ENCODE data around the gene PMS1.
"Not testable (repeated sequence)": the region's sequence is repeated elsewhere in the genome, so short reads cannot be mapped to it uniquely, and the experiment has no call there.

The PMS1 gene
- long read RNA-seq, donor 1, partial matches to known transcripts, result 0 of 6 reads
- long read RNA-seq, donor 1, other reads (novel, unspliced or antisense), result 0 of 6 reads
- long read RNA-seq, donor 2, partial matches to known transcripts, result 13 of 18 reads
- long read RNA-seq, donor 2, other reads (novel, unspliced or antisense), result 0 of 18 reads
- long read RNA-seq, donor 3, partial matches to known transcripts, result 0 of 2 reads
- long read RNA-seq, donor 3, other reads (novel, unspliced or antisense), result 0 of 2 reads
- long read RNA-seq, donor 4, partial matches to known transcripts, result 0 of 2 reads
- long read RNA-seq, donor 4, other reads (novel, unspliced or antisense), result 0 of 2 reads
- long read RNA-seq, donor 5, partial matches to known transcripts, result 0 of 4 reads
- long read RNA-seq, donor 5, other reads (novel, unspliced or antisense), result 0 of 4 reads
- long read RNA-seq, donor 6, partial matches to known transcripts, result 0 of 7 reads
- long read RNA-seq, donor 6, other reads (novel, unspliced or antisense), result 0 of 7 reads
- long read RNA-seq, donor 7, partial matches to known transcripts, result 0 of 3 reads
- long read RNA-seq, donor 7, other reads (novel, unspliced or antisense), result 0 of 3 reads
- long read RNA-seq, donor 8, partial matches to known transcripts, result 0 of 3 reads
- long read RNA-seq, donor 8, other reads (novel, unspliced or antisense), result 0 of 3 reads

DNA sequence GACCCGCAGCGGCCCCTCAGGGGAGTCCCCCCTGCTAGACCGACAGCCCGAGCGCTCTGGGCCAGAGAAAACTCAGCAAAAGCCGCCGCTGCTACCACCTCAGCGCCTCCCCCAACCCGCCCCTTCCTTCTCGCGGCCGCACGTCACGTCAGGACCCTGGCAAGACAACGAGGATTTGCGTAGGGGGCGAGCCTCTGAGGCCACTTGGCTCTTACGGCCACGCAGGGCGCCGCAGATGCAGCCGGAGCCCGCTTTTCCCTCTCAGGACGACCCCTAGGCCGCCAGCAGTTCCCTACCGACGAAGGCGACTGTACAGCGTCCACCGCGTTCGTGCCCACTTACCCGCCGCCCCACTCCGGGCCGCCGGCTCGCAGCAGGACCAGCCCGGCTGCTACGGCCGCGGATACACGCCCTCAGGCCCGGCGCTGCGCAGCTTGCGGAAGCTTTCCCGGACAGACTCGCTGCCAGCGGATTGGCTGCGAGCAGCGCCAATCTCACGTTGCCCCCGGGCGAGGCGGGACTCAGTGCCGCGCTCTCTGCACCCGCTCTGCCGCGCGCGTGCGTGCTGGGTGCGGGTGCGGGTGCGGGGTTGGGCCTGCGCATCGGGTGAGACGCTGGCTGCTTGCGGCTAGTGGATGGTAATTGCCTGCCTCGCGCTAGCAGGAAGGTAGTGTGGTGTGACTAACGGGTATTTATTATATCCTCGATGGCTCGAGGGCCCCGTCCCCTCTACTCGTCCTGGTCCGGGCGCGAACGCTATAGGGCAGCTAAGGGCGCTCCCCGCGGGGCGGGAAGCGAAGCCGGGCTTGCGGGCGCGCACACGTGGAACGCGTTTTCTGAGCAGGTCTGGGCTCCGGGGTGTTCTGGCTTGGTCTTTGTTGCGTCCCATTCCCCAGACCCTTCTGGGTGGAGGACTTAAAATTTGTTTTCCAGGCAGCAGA lies at the start of gene PMS1, which contains the start of gene ORMDL1:
PMS1 (plus strand) TSS at position 524 of the 941 bp plus-strand sequence. CDS start 7,360 bp downstream, outside the sequence.
ORMDL1 (minus strand) TSS at position 413 of the 941 bp plus-strand sequence. CDS start 1,744 bp downstream, outside the sequence.
- DNase-seq, result peak; percentile 100

DNA sequence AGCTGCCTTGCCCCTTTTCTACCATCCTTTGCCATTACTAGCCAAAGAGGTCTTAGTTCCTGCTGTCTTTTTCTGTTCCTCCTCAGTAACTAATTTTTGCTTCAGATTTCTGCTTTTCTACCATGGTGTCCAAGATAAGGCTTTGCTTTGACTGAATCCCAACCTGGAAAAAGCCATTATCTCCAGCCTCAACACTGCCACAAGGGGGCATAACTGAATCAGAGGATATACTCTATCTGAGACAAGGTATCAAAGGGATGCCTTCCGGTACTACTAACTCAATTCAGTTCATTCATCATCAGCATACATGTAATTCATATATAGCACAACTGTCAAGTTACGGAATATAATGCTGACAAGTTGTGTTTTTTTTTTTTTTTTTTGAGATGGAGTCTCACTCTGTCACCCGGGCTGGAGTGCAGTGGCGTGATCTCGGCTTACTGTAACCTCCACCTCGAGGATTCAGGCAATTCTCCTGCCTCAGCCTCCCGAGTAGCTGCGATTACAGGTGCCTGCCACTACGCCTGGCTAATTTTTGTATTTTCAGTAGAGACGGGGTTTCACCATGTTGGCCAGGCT lies 33.1 kb upstream of the PMS1 start:
- DNase-seq, result no peak

DNA sequence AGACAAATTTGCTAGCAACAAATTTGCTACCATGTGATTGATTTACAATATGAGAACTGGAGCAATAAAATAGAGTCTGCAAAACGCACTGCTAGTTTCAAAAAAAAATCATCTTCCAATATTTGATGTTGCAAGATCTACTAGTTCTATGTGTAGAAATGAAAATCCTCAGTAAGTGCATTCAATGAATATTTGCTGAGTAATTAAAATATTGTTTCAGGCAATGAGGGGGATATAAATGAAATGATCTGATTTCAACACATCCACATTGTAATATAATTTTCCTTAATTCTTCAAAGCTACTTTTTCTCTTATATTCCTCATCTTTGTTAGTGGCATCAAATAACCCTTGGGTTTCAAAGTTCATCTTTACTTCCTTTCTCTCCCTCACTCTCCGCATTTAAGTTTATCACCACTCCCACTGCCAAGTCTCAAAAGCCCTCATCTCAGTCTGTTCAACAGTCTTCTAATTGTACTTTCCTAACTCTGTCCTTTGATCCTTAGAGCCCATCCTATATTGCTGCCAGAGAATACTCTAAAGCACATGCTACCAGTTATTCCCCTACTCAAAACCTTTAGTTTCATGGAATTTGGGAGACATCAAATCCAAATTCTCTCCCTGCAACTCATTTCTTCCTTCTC lies 27.8 kb upstream of the PMS1 start:
- no peak for DNase-seq

DNA sequence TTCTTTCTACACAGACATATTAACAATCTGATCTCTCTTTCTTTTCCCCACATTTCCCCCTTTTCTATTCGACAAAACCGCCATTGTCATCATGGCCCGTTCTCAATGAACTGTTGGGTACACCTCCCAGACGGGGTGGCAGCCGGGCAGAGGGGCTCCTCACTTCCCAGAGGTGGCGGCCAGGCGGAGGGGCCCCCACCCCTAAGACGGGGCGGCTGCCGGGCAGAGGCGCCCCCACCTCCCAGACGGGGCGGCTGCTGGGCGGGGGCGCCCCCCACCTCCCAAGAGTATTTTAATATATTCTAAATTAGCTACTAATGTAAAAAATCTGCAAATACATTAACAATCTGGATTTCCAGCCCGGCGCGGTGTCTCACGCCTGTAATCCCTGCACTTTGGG lies 24.1 kb upstream of the PMS1 start:
- DNase-seq, result not testable (repeated sequence)

DNA sequence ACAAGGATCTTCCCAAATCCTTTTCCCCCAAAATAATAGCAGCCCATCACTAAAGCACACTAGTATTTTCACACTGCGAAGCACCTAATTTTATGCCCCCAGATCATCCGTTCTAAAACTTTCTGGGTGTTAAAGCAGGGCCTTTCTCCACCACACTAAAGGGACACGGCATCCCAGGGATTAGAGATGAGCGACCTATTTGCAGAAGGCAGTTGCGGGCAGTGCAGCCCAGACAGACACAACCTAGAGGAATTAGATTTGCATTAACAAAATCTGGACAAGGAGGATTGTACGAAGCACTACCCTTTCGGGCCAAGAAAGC lies 22.1 kb upstream of the PMS1 start:
- no peak for DNase-seq

DNA sequence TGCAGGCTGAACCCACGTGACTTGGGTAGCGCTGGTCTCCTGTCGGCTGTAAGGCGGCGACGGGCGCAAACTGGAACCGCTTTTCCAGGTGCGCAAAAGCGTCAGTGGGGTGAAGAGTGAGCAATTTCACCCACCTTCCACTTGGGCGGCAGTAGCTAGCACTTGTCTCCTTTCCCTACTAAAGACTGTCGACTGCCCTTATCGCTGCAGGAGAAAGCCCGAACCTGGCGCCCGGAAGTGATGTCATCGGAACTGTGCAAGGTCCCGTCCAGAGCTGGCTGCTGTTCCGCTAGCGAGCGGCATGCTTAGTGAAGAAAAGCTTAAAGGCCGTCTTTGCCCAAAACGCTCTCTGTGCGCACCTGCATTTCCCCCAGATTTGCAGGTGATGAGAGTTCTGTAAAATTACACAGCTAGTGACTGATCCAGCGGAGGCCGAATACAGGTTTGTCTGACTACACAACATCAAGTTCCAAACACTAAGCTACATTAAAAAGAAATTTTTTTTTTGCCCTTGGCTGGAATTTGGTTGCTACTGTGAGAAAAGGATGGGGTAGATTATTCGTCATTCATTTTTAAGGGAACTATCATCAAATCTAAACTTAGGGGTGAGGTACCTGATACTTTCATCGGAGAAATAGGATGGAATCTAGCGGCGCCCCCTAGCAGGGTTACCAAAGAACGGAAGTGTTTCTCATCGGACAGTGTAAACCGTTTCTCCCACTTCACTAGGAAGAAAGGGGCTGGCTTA lies 21.5 kb upstream of the PMS1 start, which contains the start of gene OSGEPL1:
OSGEPL1 (minus strand) TSS at position 242 of the 748 bp plus-strand sequence. CDS start 1,152 bp downstream, outside the sequence.
- peak; percentile 96 for DNase-seq

DNA sequence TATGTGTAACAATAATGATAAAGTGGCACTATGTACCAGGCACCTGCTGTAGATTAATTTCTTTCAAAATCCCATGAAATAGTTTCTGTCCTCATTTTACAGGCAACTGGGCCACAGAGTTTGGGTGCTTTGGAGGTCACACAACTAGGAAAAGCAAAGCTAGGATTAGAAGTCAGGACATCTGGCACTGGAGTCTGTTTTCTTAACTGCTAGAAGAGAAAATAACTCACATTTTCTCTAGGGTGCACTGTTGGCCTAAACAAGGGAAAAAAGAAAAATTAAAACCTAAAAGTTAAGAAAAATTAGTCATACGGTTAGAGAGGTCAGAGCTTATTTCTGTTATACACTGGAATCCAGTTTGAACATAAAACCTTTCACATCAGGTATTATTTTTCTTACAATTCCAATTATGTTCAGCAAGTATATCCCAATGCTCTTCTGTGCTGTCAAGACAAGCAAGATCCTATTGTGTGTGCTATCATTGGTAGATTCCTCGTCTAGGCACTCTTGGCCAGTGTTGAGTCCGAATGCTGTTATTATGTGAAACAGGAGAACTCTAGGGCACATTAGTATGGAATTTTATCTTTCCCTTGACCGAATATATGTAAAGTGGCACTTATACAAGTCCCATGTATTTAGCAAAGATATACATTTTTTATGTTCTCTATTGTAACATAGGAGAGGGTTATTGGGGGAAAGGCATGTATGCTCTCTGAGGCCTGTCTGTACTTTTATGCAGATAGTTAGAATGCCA lies 20.2 kb upstream of the PMS1 start:
- no peak for DNase-seq

DNA sequence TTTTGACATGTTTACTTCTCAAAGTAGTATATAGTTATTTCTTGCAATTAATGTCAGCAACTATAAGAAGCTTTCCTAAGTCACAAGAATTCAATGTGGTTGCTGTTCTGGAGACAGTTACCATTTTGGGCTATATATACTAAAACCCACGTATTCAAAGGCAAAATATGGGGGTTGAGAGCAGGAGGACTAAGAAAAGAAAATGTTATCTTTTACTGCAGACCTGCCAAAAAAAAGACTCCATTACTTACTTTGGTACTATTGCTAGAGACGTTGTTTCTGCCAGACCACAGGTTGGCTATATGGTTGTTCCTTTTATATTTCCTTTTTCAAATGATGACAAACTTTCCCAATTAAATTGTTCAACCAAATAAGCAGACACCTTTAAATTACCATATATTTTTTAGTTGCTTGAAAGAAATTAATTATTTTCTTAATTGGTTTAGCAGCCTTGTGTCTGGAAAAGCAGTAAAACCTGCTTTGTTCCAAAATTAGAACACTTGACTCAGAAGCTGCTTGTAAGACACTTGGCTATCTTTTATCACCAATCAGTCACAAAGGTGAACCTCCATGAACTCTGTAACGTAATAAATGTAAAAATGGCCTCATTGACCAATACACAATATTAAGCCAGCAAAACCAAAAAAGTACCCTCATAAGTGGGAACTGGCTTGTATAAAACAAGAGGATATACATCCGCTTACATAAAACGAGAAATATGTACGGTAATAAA lies 13.5 kb upstream of the PMS1 start:
- DNase-seq, result no peak

DNA sequence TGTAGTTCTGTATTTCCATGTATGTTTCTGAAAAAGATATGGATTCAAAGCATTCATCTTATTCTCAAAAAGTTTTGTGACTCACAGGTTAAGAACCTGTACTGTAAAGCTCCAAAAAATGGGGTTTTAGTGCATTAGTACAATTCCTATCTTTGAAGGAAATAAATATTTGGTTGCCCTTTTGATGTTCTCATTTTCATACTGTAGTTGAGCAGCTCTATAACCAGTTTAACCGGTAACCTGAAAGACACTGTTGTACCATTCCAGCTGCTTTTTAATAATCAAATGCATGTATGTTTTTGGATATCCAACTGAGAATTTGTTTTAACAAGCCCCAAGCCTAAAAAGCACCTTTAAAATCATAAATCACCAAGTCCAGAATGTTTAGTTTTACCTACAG lies 12.0 kb upstream of the PMS1 start:
- DNase-seq, result no peak

DNA sequence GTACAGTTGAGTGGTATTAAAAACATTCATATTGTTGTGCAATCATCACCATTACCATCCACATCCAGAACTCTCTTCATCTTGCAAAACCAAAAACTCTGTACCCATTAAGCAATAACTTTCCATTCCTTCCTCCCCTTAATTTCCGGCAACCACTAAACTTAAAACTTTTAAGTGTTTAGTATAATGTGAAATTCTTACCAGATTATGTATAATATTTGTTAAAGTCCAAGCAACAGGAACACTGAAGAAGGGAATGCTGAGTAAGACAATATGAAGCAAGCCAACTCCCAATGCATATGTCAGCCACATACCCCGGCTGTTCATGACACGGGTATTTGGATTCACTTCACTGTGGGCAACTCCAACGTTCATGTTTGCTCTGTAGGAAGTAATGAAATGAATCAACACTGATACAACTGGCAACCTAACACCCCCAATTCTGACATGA lies 2.0 kb upstream of the PMS1 start:
- no peak for DNase-seq

DNA sequence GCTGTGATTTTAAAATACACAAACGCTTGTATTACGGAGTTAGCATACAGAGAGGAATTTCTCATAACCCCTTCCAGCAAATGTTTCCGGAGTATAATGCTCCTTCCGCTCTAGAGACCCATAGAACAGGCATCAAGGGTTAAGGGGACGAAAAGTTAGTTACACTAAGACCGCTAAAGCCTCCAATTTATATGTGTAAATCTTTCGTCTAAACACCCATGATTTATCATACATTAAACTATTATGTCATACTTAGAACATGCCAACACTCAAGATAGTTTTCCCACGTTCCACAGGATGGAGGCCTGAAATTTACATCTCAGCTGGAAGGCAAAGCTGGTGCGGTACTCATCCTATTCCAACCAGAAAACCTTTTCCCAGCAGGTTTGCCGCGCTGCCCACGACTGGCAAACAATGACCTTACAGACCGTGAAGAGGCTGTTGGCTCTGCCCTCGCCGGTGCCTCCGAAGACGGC lies 761 bp upstream of the PMS1 start:
- peak; percentile 83 for DNase-seq

DNA sequence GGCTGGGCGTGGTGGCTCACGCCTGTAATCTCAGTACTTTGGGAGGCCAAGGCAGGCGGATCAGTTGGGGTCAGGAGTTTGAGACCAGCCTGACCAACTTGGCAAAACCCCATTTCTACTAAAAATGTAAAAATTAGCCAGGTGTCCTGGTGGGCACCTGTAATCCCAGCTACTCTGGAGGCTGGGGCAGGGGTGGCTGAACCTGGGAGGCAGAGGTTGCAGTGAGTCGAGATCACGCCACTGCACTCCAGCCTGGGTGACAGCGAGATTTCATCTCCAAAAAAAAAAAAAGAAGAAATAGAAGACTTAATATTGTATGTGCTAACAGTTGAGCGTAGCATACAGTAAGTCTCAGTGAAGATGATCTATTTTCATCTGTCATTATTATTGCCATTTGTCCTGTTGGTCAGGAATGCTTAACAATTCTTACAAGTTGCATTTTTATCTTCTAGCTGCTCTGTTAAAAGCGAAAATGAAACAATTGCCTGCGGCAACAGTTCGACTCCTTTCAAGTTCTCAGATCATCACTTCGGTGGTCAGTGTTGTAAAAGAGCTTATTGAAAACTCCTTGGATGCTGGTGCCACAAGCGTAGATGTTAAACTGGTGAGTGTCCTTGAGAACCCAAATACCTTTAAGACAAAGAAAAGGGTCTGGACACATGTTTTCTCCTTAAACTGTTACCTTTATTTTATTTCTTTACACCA lies 7.2 kb downstream of the PMS1 start:
- no peak for DNase-seq

DNA sequence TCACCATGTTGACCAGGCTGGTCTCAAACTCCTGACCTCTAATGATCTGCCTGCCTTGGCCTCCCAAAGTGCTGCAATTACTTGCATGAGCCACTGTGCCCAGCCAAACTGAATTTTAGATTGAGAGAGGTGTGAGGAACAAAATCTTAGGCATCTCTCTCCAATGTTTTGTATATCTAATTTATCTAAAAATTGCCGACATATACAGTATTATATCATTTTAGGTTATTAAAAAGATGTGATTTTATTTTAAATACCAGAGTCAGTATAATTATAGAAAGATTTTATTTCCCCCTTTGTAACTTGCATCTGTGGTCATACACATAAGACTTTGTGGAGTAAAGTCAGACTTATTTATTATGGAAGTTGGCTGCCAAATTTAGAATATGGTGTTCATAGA lies 10.1 kb downstream of the PMS1 start:
- no peak for DNase-seq

DNA sequence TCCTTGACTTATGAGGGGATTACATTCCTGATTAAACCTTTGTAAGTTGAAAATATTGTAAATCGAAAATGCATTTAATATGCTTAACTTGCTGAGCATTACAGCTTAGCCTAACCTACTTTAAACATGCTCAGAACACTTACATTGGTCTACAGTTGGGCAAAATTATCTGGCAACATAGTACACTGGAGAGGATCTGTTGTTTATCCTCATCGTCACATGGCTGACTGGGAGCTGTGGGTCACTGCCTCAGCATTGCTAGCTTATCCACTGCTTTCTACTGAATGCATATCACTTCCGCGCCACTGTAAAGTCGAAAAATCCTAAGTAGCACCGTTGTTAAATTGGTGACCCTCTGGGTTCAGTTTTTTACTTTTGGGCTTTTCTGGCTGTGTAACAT lies 13.7 kb downstream of the PMS1 start:
- no peak for DNase-seq

DNA sequence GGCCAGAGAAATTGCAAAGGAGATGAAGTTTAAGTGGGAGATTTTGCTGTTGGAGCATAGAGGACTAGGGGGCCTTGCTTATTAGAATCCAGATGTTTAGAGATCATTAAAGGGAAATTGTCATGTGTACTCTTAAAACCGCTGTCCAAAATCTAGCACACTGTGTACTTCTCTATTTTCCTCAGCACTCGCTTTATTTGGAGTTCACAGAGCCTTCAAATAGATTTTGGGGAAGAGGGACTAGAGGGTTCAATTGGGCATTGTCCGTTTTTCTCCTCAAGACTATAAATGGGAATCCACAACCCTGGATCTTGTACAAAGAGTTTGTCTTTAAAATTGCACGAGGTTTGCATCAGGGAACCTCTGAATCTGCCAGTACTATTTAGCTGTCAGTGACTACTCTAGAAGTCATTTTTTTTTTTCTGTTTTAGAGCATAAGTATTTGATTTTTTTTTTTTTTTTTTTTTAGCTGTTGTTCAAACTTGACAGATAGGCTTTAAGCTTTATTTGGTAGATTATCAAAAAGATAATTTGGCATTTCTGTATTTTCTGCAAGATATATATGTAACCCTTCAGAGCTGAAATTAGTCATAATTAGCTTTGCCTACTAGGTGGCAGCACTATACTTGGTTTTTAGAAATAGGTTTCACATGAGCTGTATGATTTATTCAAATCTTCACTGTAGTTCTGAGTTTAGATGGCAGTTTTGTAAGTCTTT lies 14.2 kb downstream of the PMS1 start:
- no peak for DNase-seq

DNA sequence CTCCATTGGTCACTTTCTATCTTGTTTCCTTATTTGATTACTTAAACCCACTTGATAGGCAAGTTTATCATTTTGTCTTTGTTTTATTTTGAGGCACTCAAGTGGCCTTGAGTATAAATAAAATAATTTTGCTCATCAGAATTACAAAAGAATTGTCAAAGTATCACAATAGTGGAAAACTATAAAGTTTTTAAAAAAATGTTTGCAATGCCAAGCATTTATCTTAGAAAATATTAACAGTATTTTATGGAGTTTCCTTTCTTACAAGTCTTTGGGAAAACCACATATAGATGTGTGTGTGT lies 14.7 kb downstream of the PMS1 start:
- DNase-seq, result no peak

DNA sequence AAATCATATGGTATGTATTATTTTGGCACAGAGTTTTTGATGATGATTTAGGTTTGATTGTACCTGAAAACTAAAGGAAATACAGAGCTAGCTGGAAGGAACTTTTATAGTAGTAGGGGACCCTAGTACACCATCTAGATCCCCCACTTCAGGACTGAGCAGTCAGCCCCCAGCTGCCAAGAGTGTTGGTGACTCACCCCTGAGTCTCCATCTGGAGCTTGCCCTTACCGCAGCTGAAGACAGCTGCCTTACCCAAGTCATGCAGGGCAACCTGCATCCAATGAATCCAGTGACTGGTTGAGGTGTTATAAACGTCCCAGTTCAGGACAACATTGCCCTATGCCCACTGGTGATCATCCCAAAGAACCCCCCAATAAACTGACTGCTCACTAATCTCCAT lies 15.3 kb downstream of the PMS1 start:
- no peak for DNase-seq

DNA sequence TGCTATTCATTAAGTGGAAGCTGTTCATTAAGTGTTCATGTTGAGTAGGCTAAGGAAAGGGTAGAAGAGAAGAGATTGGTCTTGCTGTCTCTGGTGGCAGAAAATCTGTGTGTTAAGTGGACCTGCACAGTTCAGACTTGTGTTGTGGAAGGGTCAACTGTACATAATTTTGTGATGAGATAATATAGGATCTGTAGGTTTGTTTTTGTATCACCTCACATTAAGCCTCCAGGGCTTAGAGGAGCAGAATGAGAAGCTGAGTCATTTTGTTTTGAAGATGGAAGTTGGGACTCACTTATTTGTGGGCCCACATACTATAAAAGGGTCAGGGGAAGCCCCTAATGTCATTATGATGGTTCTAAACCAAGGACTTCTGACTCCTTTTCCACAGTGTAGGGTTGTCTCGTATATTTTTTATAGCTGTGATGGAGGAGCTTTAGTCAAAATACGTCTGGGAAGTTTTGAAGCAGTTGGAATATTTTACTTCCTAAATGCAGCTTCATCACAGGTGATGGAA lies 18.2 kb downstream of the PMS1 start:
- DNase-seq, result no peak

All from right kidney (tissue), 9 donors.